ENCODE results near the gene RPS5.
"Not testable (repeated sequence)": the region's sequence is repeated elsewhere in the genome, so short reads cannot be mapped to it uniquely, and the experiment has no call there.

Gene RPS5

DNA sequence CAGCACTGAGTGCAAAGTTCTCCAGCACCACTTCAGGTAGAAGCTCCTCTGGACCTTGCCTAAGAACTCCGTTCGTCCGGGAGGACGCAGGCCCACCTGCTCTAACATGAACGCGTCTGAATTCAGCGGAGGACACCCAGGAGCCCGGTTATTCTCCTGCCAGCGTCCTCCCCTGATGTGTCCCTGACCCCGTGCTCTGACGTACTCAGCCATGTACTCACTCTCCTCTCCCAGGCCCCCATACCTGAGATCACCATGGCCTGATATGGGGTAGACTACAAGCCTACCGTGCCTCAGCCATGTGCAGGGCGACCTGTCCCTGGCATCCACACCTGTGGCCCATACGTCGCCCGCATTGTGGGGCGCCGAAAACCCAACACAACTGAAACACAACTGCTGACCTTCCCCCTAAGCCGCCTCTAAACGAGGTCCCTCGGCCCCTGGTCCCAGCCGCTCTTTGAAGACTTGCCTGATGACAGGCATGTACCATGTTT lies 20.6 kb downstream of the RPS5 start:
- no peak for DNase-seq

DNA sequence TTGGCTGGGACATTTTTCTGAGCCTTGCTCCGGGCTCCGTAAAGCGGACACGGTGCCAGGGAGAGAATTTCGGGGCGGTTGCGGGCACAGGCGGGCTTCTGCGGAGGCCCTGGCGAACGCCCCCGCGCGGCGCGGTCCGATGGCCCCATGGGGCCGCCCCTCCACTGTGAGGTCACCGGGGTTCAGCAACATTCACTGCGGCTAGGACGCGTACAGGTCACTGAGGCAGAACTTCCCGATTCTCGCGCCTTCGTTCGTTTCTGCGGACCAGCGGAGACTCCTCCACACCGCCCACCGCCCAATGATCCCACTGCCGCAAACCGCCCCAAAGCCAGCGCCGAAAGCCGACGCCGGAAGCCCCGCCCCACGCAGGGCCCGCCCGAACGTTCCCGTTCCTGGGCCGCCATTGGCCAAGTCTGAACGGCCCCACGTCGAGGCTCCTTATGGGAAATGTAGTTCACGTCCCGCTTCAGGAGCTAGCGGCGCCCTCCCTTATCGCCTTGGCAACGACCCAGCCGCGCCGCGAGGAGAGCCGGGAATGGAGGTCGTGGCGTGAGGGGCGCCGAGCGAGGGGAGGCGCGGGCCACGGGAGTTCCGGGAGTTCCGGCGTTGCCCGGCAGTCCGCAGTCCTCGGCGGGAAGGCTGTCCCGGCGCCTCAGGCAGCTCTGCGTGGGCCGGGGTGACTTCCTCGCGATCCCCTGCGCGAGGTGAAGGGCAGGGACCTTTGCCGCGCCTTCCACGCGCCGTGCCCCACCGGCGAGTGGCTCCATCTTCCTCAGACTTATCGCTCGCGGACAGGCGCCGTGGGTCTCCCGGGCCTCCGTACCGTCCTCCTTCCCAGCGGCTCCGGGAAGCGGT lies 21.3 kb downstream of the RPS5 start, which contains the start of gene ZNF584:
Gene ZNF584, plus strand, starts transcription at position 498 of the 858 bp plus-strand sequence. CDS start 499 bp downstream, outside the sequence.
- peak; percentile 82 to 91 (median 86) for DNase-seq

DNA sequence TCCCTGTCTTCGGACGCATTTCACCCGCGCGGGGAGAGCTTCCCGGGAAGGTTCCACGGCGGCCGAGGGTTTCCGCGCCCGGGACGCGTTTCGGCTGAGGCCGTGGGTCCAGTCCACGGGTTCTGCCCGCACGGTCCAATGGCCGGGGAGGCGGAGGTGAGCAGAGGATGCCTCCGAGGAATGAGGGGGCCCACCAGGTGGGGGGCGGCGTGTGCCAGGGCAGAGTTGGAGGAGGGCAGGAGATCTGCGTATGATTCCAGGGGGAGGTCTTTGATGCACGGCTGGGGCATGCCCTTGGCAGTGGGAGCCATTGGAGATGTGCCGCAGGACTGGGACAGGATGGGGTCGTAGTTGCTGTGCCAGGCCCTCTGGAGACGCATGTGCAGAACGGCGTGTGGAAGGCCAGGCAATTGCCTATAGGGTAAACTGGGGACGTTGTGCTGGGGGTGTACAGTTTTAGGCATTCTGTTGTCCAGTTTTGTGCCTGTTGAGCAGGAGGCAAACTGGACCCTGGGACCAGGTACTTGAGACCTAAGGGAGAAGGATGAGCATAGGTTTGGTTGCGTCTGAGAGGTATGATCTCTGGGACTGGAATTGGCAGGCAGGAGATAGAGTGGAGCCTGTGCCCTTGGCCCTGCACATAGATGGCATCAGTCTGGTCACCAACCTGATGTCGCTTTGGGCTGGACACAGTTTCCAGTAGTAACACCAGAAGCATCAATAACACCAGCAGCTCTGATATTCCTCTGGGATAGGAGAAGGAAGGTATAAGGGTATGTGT lies 22.1 kb downstream of the RPS5 start:
- DNase-seq = no peak

DNA sequence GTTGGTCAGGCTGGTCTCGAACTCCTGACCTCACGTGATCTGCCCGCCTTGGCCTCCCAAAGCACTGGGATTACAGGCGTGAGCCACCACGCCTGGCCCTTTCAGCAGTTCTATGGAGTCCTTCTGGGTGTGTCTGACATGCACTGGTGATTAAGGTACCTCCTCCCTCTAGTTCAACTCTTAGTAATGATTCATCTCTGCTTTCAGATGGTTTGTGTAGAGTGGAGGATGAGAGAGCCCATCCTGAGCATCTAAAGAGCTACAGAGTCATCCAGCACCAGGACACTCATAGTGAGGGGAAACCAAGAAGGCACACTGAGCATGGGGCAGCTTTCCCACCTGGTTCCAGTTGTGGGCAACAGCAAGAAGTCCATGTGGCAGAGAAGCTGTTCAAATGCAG lies 29.5 kb downstream of the RPS5 start:
- DNase-seq = no peak

DNA sequence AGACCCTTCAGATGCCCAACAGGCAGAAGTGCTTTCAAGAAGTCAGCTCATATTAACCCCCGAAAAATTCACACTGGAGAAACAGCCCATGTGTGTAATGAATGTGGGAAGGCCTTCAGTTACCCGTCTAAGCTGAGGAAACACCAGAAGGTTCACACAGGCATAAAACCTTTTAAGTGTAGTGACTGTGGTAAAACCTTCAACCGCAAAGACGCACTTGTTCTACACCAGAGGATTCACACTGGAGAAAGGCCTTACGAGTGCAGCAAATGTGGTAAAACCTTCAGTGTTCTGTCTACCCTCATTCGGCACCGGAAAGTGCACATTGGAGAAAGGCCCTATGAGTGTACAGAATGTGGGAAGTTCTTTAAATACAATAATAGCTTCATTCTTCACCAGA lies 30.0 kb downstream of the RPS5 start:
- no peak for DNase-seq

DNA sequence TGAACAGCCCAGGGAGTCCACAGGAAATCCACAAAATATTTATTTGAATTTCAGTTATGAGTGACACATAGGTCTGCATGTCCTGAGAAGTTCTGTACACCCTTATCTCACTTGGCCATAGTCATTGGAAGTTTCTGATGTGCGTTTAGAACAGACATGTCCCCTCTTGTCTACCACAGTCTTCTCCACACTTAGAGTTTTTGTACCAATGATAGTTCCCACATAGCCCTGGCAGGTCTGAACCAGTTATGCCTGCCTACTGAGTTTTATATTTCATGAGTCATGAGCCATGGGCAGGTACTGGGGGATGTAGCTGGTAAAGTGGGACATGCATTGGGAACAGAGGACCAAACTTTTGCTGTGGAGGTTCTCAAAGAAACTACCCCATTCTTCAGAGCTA lies 41.5 kb downstream of the RPS5 start:
- no peak for DNase-seq

DNA sequence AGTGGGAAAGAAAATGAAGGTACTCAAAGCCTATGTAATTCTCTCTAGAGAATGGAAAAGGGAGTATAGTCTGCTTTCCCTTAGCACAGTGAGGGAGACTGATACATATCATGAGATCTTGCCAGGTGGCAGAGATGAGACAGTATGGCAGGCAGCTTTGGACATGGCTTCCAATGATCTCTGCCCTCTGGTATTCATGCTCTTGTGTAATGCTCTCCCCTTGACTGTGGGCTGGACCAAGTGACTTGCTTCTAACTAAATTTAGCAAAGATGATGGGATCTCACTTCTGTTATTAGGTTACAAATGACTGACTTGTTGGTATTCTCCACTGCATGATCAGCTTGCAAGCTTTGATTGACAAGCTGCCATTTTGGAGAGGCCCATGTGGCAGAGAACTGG lies 42.7 kb downstream of the RPS5 start:
- no peak for DNase-seq

DNA sequence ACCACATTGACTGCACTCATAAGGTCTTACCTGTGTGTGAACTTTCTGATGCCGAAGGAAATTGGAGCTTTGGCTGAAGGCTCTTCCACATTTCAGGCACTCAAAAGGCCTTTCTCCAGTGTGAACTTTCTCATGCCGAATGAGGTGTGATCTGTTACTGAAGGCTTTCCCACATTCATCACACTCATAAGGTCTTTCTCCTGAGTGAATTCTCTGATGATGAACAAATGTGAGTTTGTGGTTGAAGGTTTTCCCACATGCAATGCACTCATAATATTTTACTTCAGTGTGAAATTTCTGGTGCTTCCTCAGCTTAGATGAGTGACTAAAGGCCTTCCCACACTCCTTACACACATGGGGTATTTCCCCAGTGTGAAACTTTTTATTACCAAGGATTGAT lies 47.1 kb downstream of the RPS5 start:
- no peak for DNase-seq

DNA sequence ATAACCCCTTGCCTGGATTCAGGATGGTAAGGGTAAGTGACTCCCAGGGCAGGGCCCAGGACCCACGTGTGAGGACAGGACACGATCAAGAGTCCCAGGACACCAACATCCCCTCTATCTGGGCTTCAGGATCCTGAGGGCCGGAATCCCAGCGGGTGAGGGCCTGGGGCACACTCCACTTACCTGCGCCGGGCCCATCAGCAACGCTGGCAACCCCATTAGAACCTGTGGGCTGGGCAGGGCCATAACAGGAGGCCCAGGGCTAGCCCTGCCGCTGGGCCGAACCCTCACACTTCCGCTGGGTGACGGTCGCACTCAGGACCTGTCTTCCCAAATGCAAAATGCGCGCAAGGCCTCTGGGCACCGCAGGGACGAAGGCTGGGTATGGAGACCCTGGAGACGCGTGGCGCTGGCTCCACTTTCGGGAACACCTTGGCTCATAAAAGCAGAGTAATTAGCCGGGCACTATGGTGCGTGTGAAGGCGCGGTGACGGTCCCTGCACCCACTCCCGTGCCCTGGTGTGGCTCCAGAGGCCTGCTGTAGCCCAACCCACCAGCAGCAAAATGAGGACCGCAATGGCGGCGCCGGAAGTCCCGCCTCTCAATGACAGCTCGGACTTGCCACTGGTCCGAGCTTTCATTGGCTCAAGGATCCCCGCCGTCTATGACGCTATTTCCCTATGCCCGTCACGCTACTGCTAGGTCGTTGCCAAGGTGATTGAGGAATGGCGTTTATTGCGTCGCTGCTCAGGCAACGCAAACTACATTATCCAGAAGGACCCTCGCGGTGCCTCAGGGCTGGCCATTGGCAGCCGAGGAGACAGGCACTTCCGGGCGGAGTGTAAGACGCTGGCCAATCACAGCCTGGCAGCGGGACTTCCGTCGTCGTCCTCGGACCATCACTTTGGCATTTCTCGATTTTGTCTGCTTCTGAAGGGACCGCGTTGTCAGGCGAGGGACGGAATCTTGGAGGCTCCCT lies 52.8 kb downstream of the RPS5 start, which contains the start of gene ZNF132:
Gene ZNF132, minus strand, starts transcription at position 578 of the 979 bp plus-strand sequence. Its CDS starts 332 bp downstream, at position 246.
- DNase-seq = peak; percentile 79 to 94 (median 88)

DNA sequence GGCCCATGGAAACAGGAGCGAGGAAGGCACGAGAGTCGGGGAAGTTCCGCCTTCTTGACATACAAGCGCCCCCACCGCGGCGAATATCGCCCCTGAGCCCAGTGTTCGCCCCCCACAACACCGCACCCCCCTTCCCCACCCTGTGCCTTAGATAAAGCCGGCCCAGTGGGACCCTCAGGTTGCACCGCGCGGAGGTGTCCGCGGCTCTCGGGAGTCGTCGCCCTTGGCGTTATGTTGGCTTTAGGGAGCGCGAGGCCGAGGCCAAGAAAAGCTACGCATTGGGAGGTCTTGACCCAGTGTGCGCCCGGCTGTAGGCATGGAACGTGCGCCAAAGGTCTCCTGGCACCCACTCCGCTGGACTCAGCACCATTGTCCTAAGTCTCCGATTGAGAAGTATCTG lies 53.5 kb downstream of the RPS5 start:
- DNase-seq = no peak

DNA sequence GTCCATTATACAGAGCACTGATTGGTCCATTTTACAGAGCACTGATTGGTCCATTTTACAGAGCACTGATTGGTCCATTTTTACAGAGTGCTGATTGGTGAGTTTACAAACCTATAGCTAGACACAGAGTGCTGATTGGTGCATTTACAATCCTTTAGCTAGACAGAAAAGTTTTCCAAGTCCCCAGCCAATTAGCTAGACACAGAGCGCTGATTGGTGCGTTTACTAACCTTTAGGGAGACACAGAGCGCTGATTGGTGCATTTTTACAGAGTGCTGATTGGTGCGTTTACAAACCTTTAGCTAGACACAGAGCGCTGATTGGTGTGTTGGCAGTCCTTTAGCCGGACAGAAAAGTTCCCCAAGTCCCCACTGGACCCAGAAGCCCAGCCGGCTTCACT lies 55.9 kb downstream of the RPS5 start:
- DNase-seq = not testable (repeated sequence)
